Hepatic stellate cell (primary cell): ENCODE measurements around the gene CASK.

Experiments
- DNase-seq: peaks from one replicate; pipeline ENCODE4 v3.0.0; 2011; ENCODE audit warnings: low spot score

CASK gene

GRCh38 chrX:41473936-41474725, 449.2 kb downstream of the CASK start:
- no peak for DNase-seq

GRCh38 chrX:41472231-41472815, 451.0 kb downstream of the CASK start:
- DNase-seq: no peak

GRCh38 chrX:41471786-41472185, 451.6 kb downstream of the CASK start:
- no peak for DNase-seq

GRCh38 chrX:41470706-41471105, 452.6 kb downstream of the CASK start:
- no peak for DNase-seq

DNA sequence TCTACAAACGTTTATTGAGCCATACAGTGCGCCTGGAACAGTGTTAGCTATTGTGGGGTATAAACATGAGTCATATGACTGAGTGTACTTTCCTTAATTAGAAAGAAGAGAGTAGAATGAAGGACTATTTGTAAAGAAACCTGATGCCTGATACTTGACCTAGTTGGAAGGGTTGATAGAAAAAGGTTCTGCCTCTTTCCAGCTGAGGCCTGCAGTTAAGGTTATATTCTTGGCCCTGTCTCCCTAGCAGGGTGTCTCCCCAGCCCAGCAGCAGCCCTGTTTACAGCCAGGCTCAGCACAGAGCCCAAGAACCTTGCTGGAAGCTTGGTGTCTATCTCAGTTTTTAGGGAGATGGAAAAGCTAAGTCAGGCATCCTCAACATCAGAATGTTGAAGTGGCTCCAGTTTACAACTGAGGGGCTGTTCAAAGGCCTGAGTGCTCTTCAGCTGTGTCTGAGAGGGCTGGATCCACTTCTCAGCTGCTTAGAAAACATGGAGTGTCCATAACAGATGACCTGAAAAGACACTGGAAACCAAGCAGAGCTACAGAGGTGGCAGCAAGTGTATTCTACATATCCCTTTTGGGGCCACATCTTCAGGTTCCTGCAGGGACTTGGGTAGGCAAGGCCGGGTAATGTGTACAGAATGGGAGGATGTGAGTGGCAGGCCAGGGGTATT, 454.6 kb downstream of the CASK start:
- DNase-seq: no peak
